Aorta (tissue), 5 donors: ENCODE data around the gene CPN2. TPM values are rescaled to one million over a fixed set of nuclear protein-coding genes. Genes with fewer than 3 reads are reported as not detected.
A peak's percentile ranks its signal among the peaks of the same experiment; 100 is the strongest.

Experiments
- ATAC-seq: fragments of 200-7000 bp; cut with Tn5 transposase; one replicate; pipeline ENCODE4 v1.9.1; 2022; ENCODE audit warnings: moderate library complexity; ENCODE audit not compliant: low FRiP score
- DNase-seq, 2 donors: peaks; one replicate each; pipeline ENCODE4 v3.0.0-alpha.2; 2020
- H3K27ac ChIP-seq, 2 donors: one replicate each; pipeline ENCODE4 v1.5.1; 2013; ENCODE audit warnings: low read length in 2 of 2, mild to moderate bottlenecking in 2 of 2, moderate library complexity in 2 of 2, control low read depth in 1 of 2, inconsistent platforms in 1 of 2, low read depth in 1 of 2
- H3K27me3 ChIP-seq, 2 donors: one replicate each; pipeline ENCODE4 v1.6.1; 2013; ENCODE audit warnings: control low read depth in 1 of 2, low read length in 1 of 2, mild to moderate bottlenecking in 1 of 2, moderate library complexity in 1 of 2; ENCODE audit not compliant: insufficient read depth in 2 of 2, control insufficient read depth in 1 of 2
- H3K36me3 ChIP-seq, 2 donors: one replicate each; pipeline ENCODE4 v1.6.1; 2013; ENCODE audit warnings: control low read depth in 1 of 2, low read length in 1 of 2, mild to moderate bottlenecking in 1 of 2; ENCODE audit not compliant: insufficient read depth in 2 of 2, control insufficient read depth in 1 of 2
- H3K4me1 ChIP-seq, 2 donors: one replicate each; pipeline ENCODE4 v1.6.1; 2013; ENCODE audit warnings: low read length in 2 of 2, control low read depth in 1 of 2, mild to moderate bottlenecking in 1 of 2, moderate library complexity in 1 of 2; ENCODE audit not compliant: insufficient read depth in 2 of 2, control insufficient read depth in 1 of 2
- H3K4me3 ChIP-seq, 2 donors: one replicate each; pipeline ENCODE4 v1.5.1; 2013; ENCODE audit warnings: low read length in 2 of 2, control low read depth in 1 of 2, mild to moderate bottlenecking in 1 of 2
- H3K9me3 ChIP-seq: one replicate; pipeline ENCODE4 v1.6.1; 2013; ENCODE audit warnings: mild to moderate bottlenecking, low read length; ENCODE audit not compliant: control insufficient read depth
- WGBS, 2 donors: extraction: QIAGEN DNeasy Blood & Tissue Kit; methylation state at CpG; one replicate each; pipeline ENCODE4 v1.1.7; 2013; 5-methylcytosine and 5-hydroxymethylcytosine counted together
- intact Hi-C, 2 donors: fragments of 100-400 bp; cut with DNase I; formaldehyde crosslinking; loops; one replicate each; pipeline versions ENCODE4 v1.14.2 to v1.15.0; 2022
- long read RNA-seq, 2 donors: library from polyadenylated mRNA; unstranded; transcript quantifications; one replicate each; pipeline ENCODE4 v2.0.0, GENCODE V29; 2020 to 2021
- polyA plus RNA-seq, 2 donors: library from polyadenylated mRNA; stranded (reverse); fragments of 200-250 nt; gene quantifications; one replicate each; pipeline ENCODE4 v1.2.3, GENCODE V29; 2013
- total RNA-seq, 2 donors: library from RNA; stranded (reverse); fragmentation: NEBNext Ultra II Directional; extraction: Animal tissue kit (Norgen Biotek cat#: 25700); gene quantifications; one replicate each; pipeline ENCODE4 v1.2.1, GENCODE V29; 2021
- donor health status: healthy with polysubstance abuse.
- donor health status: Bipolar disorder and iron deficiency.
- donor health status: DM: no; HTN: no; CAD: no.
- donor health status: DM: no; HTN: no; CAD: no.
- donor health status: DM: yes; HTN: yes; CAD: no.

Gene CPN2
- not detected for total RNA-seq
- not detected for polyA plus RNA-seq
- long read RNA-seq, donor 1, result 0 reads
- long read RNA-seq, donor 2, result 0 reads

DNA sequence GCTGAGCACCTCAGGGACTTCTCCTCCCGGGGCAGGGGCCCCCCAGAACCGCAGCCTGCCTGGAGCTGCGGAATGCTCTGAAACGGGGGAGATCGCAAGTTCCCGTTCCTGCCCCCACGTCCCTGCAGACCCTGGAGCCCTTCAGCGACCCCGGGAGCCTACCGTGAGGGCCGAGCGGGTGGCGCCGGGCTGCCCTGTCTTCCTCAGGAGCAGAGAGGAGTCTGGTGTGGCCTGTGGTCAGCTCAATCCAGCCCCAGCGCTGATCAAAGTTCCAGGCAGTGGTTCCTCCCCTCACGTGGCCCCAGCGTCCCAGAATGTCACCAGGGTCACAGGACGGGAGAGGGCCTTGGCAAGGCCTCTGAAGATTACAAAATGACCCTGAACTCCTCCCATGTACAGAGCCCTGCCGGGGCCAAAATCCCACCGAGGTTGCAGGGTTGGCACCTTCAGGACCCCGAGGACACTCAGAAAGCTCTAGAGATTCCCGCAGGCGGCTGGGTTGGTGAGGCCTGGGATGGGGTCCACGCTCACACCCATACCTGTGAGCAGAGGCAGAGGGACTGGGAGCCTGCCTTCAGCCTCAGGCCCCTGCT is at the start of gene CPN2:
CPN2 (minus strand) TSS at position 249 of the 593 bp plus-strand sequence. CDS start 8,626 bp downstream, outside the sequence.
- intact Hi-C loops, result no loop called here
- Histone ChIP-seq H3K36me3 (no peaks in the 10 kb centered on the region), H3K4me3 (no peak within 1 kb of the TSS), H3K27me3 (no peaks in the 10 kb centered on the region), H3K27ac (no peak within 1 kb of the TSS), H3K9me3 (no peaks in the 10 kb centered on the region), H3K4me1 (no peaks in the 10 kb centered on the region)
- DNase-seq (no peak), ATAC-seq (peak; percentile 31)
- WGBS, 2 donors, result 92 to 94% methylated on average over 24 of the region's 24 CpGs

GRCh38 chr3:194399874-194400411 is 48.8 kb upstream of the CPN2 start:
- H3K4me1 ChIP-seq, result no peaks in the 10 kb centered on the region
- H3K4me3 ChIP-seq, result no peak overlapping the region
- 87 to 88% methylated on average over 15 of the region's 15 CpGs for WGBS, 2 donors
- intact Hi-C loops, result no loop called here
- no peaks in the 10 kb centered on the region for H3K27me3 ChIP-seq
- no peak for ATAC-seq
- no peak for DNase-seq
- no peaks in the 10 kb centered on the region for H3K9me3 ChIP-seq
- no peaks in the 10 kb centered on the region for H3K36me3 ChIP-seq
- H3K27ac ChIP-seq, result no peak overlapping the region

GRCh38 chr3:194399166-194399565 is 48.0 kb upstream of the CPN2 start, which contains the start of gene GP5:
Gene GP5, minus strand, starts transcription at chr3:194399266. Its CDS starts 984 bp downstream, at chr3:194398282.
- Histone ChIP-seq H3K36me3 (no peaks in the 10 kb centered on the region), H3K4me3 (no peak within 1 kb of the TSS), H3K27me3 (no peaks in the 10 kb centered on the region), H3K27ac (no peak within 1 kb of the TSS), H3K9me3 (no peaks in the 10 kb centered on the region), H3K4me1 (no peaks in the 10 kb centered on the region)
- ATAC-seq (no peak), DNase-seq (no peak)
- WGBS, 2 donors, result 77 to 78% methylated on average over 2 of the region's 2 CpGs
- intact Hi-C loops, result no loop called here

GRCh38 chr3:194397757-194398312 is 46.7 kb upstream of the CPN2 start:
- no peaks in the 10 kb centered on the region for H3K36me3 ChIP-seq
- no peak overlapping the region for H3K4me3 ChIP-seq
- no peak overlapping the region for H3K27ac ChIP-seq
- H3K27me3 ChIP-seq, result no peaks in the 10 kb centered on the region
- DNase-seq (no peak), ATAC-seq (peak; percentile 58)
- 2 to 3% methylated on average over 38 of the region's 38 CpGs for WGBS, 2 donors
- no peaks in the 10 kb centered on the region for H3K9me3 ChIP-seq
- no peaks in the 10 kb centered on the region for H3K4me1 ChIP-seq
- intact Hi-C loops, result no loop called here

- no peaks in the 10 kb centered on the region for H3K27me3 ChIP-seq
- H3K4me1 ChIP-seq, result no peaks in the 10 kb centered on the region
- no peak overlapping the region for H3K4me3 ChIP-seq
- DNase-seq, result no peak
- intact Hi-C loops, result no loop called here
- ATAC-seq, result peak; percentile 44
- H3K9me3 ChIP-seq, result no peaks in the 10 kb centered on the region
- 10 to 14% methylated on average over 71 to 73 of the region's 73 CpGs for WGBS, 2 donors
- H3K27ac ChIP-seq, result no peak overlapping the region
- H3K36me3 ChIP-seq, result no peaks in the 10 kb centered on the region
Observed at GRCh38 chr3:194396859-194397756, 46.0 kb upstream of the CPN2 start.

DNA sequence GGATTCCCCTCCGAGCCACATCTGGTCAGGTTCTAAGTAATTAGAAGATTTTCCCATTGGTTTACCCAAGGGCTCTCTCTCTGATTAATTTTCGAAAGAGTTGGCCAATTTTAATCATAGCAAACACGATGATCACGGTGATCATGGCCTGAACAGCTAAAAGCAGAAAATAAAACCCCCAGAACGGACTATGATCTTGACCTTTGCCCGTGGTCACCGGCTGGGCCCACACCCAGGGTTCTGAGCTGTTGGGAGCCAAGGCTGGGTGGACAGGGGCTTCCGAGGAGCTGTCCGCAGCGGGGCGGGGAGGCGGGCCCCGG is 45.4 kb upstream of the CPN2 start:
- Histone ChIP-seq H3K9me3 (no peaks in the 10 kb centered on the region), H3K27me3 (no peaks in the 10 kb centered on the region), H3K27ac (no peak overlapping the region), H3K4me3 (no peak overlapping the region), H3K4me1 (no peaks in the 10 kb centered on the region), H3K36me3 (no peaks in the 10 kb centered on the region)
- intact Hi-C loops, result no loop called here
- 43 to 55% methylated on average over 13 of the region's 13 CpGs for WGBS, 2 donors
- DNase-seq (no peak), ATAC-seq (no peak)

DNA sequence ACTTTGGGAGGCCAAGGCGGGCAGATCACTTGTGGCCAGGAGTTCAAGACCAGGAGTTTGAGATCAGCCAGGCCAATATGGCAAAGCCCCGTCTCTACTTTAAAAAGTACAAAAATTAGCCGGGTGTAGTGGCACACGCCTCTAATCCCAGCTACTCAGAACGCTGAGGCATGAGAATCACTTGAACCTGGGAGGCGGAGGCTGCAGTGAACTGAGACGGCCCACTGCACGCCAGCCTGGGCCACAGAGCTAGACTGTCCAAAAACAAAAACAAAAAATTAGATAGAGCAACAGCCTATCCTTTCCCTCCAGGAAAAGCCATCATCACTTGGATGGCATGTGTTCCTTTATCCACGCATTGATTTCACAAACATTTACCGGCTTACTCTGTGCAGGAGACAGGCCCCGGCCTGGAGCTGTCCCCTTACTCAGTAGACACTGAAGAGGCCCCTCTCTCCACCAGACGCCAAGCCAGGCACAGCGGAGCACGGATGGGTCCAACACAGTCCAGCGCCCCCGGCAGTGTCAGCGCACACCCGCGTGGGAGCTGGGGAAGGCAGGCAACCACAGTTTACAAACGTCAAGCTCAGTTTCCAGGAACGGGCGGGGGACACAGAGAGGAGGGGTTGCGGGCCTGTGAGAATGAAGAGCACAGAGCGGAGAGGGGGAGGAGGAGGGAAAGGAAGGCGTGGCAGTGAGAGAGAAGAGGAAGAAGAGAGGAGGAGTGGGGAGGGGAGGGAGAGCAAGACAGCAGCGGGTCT is 44.8 kb upstream of the CPN2 start:
- no peaks in the 10 kb centered on the region for H3K36me3 ChIP-seq
- no peaks in the 10 kb centered on the region for H3K27me3 ChIP-seq
- no peaks in the 10 kb centered on the region for H3K4me1 ChIP-seq
- no peaks in the 10 kb centered on the region for H3K9me3 ChIP-seq
- ATAC-seq (peak; percentile 76), DNase-seq (peak in 1 of 2 donors; percentile 63)
- no peak overlapping the region for H3K27ac ChIP-seq
- no peak overlapping the region for H3K4me3 ChIP-seq
- intact Hi-C loops, result no loop called here
- 83 to 86% methylated on average over 26 of the region's 26 CpGs for WGBS, 2 donors

DNA sequence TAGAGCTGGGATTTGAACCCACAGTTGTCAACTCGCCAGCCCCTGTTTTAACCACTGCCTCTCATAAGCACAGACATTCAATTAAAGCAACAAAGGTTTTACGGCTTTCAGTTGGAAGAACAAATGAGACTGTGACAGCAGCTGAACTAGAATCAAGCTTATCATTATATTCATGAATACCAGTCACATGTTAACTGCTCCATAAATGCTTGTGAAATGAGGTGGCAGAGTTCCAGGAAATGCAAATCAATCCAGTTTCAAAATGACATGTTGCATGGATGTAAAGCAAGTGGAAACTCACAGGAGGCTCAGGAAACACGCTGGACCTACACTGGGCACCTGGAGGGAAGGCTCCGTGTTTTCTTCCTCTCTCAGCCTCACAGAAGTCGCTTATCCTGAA is 44.1 kb upstream of the CPN2 start:
- Histone ChIP-seq H3K9me3 (no peaks in the 10 kb centered on the region), H3K27me3 (no peaks in the 10 kb centered on the region), H3K36me3 (no peaks in the 10 kb centered on the region), H3K4me1 (no peaks in the 10 kb centered on the region), H3K27ac (no peak overlapping the region), H3K4me3 (no peak overlapping the region)
- intact Hi-C loops, result no loop called here
- no peak for ATAC-seq
- 93 to 95% methylated on average over 5 of the region's 5 CpGs for WGBS, 2 donors
- DNase-seq, result no peak
